Loucy (cell line): ENCODE measurements around the gene FGF2.

ENCODE experiments used
- EZH2phosphoT487 ChIP-seq: fragments of 200-600 bp; IDR thresholded peaks from 2 replicates; pipeline ENCODE4 v1.6.1; 2018; ENCODE audit warnings: antibody characterized with exemption, mild to moderate bottlenecking, moderate library complexity, borderline replicate concordance
- TF ChIP-seq, protein P1 (sequence below): fragments of 200-600 bp; sonication (generic); conservative IDR thresholded peaks from 2 replicates; pipeline ENCODE4 v1.5.1; 2014; ENCODE audit warnings: mild to moderate bottlenecking, antibody characterized with exemption, low read length

DNA sequence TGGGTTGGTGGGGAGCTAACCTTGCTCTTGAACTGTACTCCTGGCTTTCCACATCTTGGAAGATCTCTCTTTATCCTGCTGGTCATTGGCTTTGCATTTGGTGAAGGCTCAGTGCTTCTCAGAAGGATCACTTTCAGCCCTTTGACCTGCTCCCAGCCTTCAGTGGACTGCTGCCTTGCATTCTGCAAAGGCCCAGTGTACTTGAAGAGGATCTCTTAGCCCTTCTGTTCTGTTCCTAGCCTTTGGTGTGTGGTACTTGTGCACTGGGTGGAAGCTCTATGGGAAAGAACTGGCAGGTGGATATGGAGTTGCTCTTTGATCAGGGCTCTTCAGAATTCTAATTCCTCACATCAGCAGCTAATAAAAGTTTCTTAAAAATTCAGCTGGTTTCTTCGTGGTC lies 46.5 kb downstream of the FGF2 start:
- TF ChIP-seq, protein P1, sequence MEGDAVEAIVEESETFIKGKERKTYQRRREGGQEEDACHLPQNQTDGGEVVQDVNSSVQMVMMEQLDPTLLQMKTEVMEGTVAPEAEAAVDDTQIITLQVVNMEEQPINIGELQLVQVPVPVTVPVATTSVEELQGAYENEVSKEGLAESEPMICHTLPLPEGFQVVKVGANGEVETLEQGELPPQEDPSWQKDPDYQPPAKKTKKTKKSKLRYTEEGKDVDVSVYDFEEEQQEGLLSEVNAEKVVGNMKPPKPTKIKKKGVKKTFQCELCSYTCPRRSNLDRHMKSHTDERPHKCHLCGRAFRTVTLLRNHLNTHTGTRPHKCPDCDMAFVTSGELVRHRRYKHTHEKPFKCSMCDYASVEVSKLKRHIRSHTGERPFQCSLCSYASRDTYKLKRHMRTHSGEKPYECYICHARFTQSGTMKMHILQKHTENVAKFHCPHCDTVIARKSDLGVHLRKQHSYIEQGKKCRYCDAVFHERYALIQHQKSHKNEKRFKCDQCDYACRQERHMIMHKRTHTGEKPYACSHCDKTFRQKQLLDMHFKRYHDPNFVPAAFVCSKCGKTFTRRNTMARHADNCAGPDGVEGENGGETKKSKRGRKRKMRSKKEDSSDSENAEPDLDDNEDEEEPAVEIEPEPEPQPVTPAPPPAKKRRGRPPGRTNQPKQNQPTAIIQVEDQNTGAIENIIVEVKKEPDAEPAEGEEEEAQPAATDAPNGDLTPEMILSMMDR, result no peak
- TF ChIP-seq EZH2phosphoT487, result no peak
